GM23338 (cell line): ENCODE data around the gene TTC31. TPM values are rescaled to one million over a fixed set of nuclear protein-coding genes. Genes with fewer than 3 reads are reported as not detected.

Experiments used
- ATAC-seq: fragments of 200-7000 bp; cut with Tn5 transposase; 3 replicates; pipeline ENCODE4 v1.9.1; 2020
- DNase-seq: peaks from one replicate; pipeline ENCODE4 v3.0.0-alpha.2; 2015; ENCODE audit warnings: low spot score
- H2AFZ ChIP-seq: fragments of 200-600 bp; sonication (generic); 2 replicates; pipeline ENCODE4 v1.8.0; 2016; ENCODE audit warnings: antibody characterized with exemption, mild to moderate bottlenecking, moderate library complexity
- H3F3A ChIP-seq: fragments of 200-600 bp; sonication (generic); replicated peaks from 2 replicates; pipeline ENCODE4 v1.8.0; 2017; ENCODE audit warnings: antibody characterized with exemption, mixed run types, low read depth
- H3K27ac ChIP-seq: fragments of 200-600 bp; sonication (generic); 2 replicates; pipeline ENCODE4 v1.6.1; 2016; ENCODE audit warnings: low read depth
- H3K27me3 ChIP-seq: fragments of 200-600 bp; sonication (generic); 2 replicates; pipeline ENCODE4 v1.8.0; 2016; ENCODE audit warnings: mild to moderate bottlenecking, mixed run types, moderate library complexity; ENCODE audit not compliant: insufficient read depth
- H3K36me3 ChIP-seq: fragments of 200-600 bp; sonication (generic); 2 replicates; pipeline ENCODE4 v1.8.0; 2016; ENCODE audit warnings: mild to moderate bottlenecking; ENCODE audit not compliant: insufficient read depth
- H3K4me1 ChIP-seq: fragments of 200-600 bp; sonication (generic); 2 replicates; pipeline ENCODE4 v1.8.0; 2016; ENCODE audit warnings: mild to moderate bottlenecking, moderate library complexity; ENCODE audit not compliant: insufficient read depth
- H3K4me2 ChIP-seq: fragments of 200-600 bp; sonication (generic); 2 replicates; pipeline ENCODE4 v1.7.1; 2017; ENCODE audit warnings: mixed run types
- H3K4me3 ChIP-seq: fragments of 200-600 bp; sonication (generic); 2 replicates; pipeline ENCODE4 v1.6.1; 2016; ENCODE audit warnings: mixed run types
- H3K79me2 ChIP-seq: fragments of 200-600 bp; sonication (generic); replicated peaks from 2 replicates; pipeline ENCODE4 v1.8.0; 2017; ENCODE audit warnings: mild to moderate bottlenecking; ENCODE audit not compliant: insufficient read depth
- H3K9me2 ChIP-seq: fragments of 200-600 bp; sonication (generic); 2 replicates; pipeline ENCODE4 v1.8.0; 2017; ENCODE audit not compliant: insufficient read depth
- H4K20me1 ChIP-seq: fragments of 200-600 bp; sonication (generic); replicated peaks from 2 replicates; pipeline ENCODE4 v1.8.0; 2017; ENCODE audit warnings: mild to moderate bottlenecking; ENCODE audit not compliant: insufficient read depth
- H3K27ac Mint-ChIP-seq: 2 replicates; pipeline ENCODE4 v1.8.0; 2020; ENCODE audit warnings: inconsistent platforms, mild to moderate bottlenecking, moderate library complexity, mixed read lengths
- H3K27me3 Mint-ChIP-seq: 3 replicates; pipeline ENCODE4 v1.8.0; 2022; ENCODE audit warnings: low read depth, mild to moderate bottlenecking, moderate library complexity, mixed read lengths, inconsistent platforms; ENCODE audit not compliant: insufficient read depth, poor library complexity
- H3K36me3 Mint-ChIP-seq: 3 replicates; pipeline ENCODE4 v1.8.0; 2021; ENCODE audit warnings: low read depth, mild to moderate bottlenecking, inconsistent platforms, moderate library complexity, mixed read lengths
- H3K4me1 Mint-ChIP-seq: 3 replicates; pipeline ENCODE4 v1.8.0; 2020; ENCODE audit warnings: mild to moderate bottlenecking, inconsistent platforms, mixed read lengths
- H3K4me3 Mint-ChIP-seq: 3 replicates; pipeline ENCODE4 v1.8.0; 2021; ENCODE audit warnings: moderate library complexity, mild to moderate bottlenecking, inconsistent platforms, mixed read lengths
- H3K9me3 Mint-ChIP-seq: 3 replicates; pipeline ENCODE4 v1.8.0; 2020; ENCODE audit warnings: moderate library complexity, mild to moderate bottlenecking, inconsistent platforms, mixed read lengths
- CTCF ChIP-seq, 2 experiments: fragments of 200-600 bp in 1 of 2; sonication (generic) in 1 of 2; conservative IDR thresholded peaks; 2 replicates each; pipeline versions ENCODE4 v1.5.1 to v1.6.1; 2016 to 2017; ENCODE audit warnings: antibody characterized with exemption in 2 of 2, low read depth in 2 of 2, mild to moderate bottlenecking in 2 of 2, moderate library complexity in 1 of 2
- ETS1 ChIP-seq: IDR thresholded peaks from 2 replicates; pipeline ENCODE4 v1.6.1; 2016; ENCODE audit warnings: antibody characterized with exemption
- EZH2 ChIP-seq: fragments of 200-600 bp; sonication (generic); IDR thresholded peaks from one replicate; pipeline ENCODE4 v1.8.0; 2017; ENCODE audit warnings: antibody characterized with exemption, mild to moderate bottlenecking, low read depth; ENCODE audit not compliant: unreplicated experiment
- EZH2phosphoT487 ChIP-seq: fragments of 200-600 bp; sonication (generic); IDR thresholded peaks from one replicate; pipeline ENCODE4 v1.8.1; 2018; ENCODE audit warnings: antibody characterized with exemption; ENCODE audit not compliant: unreplicated experiment
- NANOG ChIP-seq: IDR thresholded peaks from 2 replicates; pipeline ENCODE4 v1.6.1; 2016; ENCODE audit warnings: antibody characterized with exemption, borderline replicate concordance
- POLR2AphosphoS5 ChIP-seq: IDR thresholded peaks from 2 replicates; pipeline ENCODE4 v1.6.1; 2016; ENCODE audit warnings: antibody characterized with exemption, low read depth
- REST ChIP-seq: IDR thresholded peaks from one replicate; pipeline ENCODE4 v1.6.1; 2018; ENCODE audit warnings: antibody characterized with exemption; ENCODE audit not compliant: unreplicated experiment
- ZNF114 ChIP-seq: fragments of 250-450 bp; sonication (Bioruptor Pico); IDR thresholded peaks from 2 replicates; pipeline ENCODE4 v1.5.0; 2020; ENCODE audit warnings: mild to moderate bottlenecking, moderate library complexity
- ZNF331 ChIP-seq: fragments of 250-450 bp; sonication (Bioruptor Pico); IDR thresholded peaks from 2 replicates; pipeline ENCODE4 v1.5.0; 2020; ENCODE audit warnings: low read depth, mild to moderate bottlenecking, moderate library complexity
- polyA plus RNA-seq: library from polyadenylated mRNA; unstranded; fragments of >200 nt; fragmentation: Nextera tagmentation; extraction: Ambion mirVana; gene quantifications from 2 replicates; pipeline ENCODE4 v1.2.1, GENCODE V29; 2016
- total RNA-seq: library from RNA; depleted of rRNA; stranded (reverse); fragments of >200 nt; shearing (Covaris generic); gene quantifications from 2 replicates; pipeline ENCODE4 v1.2.3, GENCODE V29; 2014

TTC31 gene
- total and polyA plus RNA-seq, 2 experiments from 2014 or later: 15.8 to 29.2 TPM

- peaks cover 40% of the 10 kb centered on the region for H3K4me1 Mint-ChIP-seq
- H3K27ac Mint-ChIP-seq: no peak overlapping the region
- Histone ChIP-seq H3K4me1 (peaks cover 35% of the 10 kb centered on the region), H3K4me3 (peak overlapping the region; percentile 50), H2AFZ (no peak overlapping the region; the same call in 1 of the 2 replicates), H4K20me1 (peaks cover 34% of the 10 kb centered on the region), H3K79me2 (peaks cover 60% of the 10 kb centered on the region), H3F3A (peaks cover 11% of the 10 kb centered on the region), H3K36me3 (no peaks in the 10 kb centered on the region), H3K27me3 (no peaks in the 10 kb centered on the region), H3K4me2 (peak overlapping the region; percentile 73), H3K9me2 (no peaks in the 10 kb centered on the region), H3K27ac (0 out of 2 replicates have a peak overlapping the region, but pooled peaks have one; percentile 45)
- H3K36me3 Mint-ChIP-seq: peaks cover 33% of the 10 kb centered on the region
- TF ChIP-seq CTCF (conservative IDR thresholded peaks at IDR 0.05; ENCODE audit: low read depth in 2 of 2) (no peak), REST (no peak), ETS1 (no peak), NANOG (no peak), ZNF331 (CRISPR knock-in tag) (no peak)
- H3K27me3 Mint-ChIP-seq: peaks cover 20% of the 10 kb centered on the region
- peak overlapping the region; percentile 9; the same call in 1 of the 3 replicates for H3K4me3 Mint-ChIP-seq
- ATAC-seq (no peak; the same call in 2 of the 3 replicates), DNase-seq (peak; percentile 66)
- no peaks in the 10 kb centered on the region for H3K9me3 Mint-ChIP-seq
Observed at GRCh38 chr2:74436848-74437695, 45.8 kb upstream of the TTC31 start.

- H3K27me3 Mint-ChIP-seq: peaks cover 23% of the 10 kb centered on the region
- H3K27ac ChIP-seq: no peak overlapping the region
- no peak for TF ChIP-seq ETS1
- no peak for TF ChIP-seq POLR2AphosphoS5
- TF ChIP-seq ZNF114: no peak
- no peak for TF ChIP-seq NANOG
- no peak for TF ChIP-seq EZH2
- TF ChIP-seq EZH2phosphoT487: no peak
- TF ChIP-seq CTCF (conservative IDR thresholded peaks at IDR 0.05; ENCODE audit: low read depth in 2 of 2): no peak
Observed at GRCh38 chr2:74438248-74438647, 44.6 kb upstream of the TTC31 start.

More at GRCh38 chr2:74438248-74438647, 44.6 kb upstream of the TTC31 start:
- no peaks in the 10 kb centered on the region for H3K9me3 Mint-ChIP-seq
- peaks cover 18% of the 10 kb centered on the region for H3F3A ChIP-seq
- H3K36me3 Mint-ChIP-seq: peaks cover 27% of the 10 kb centered on the region
- peaks cover 34% of the 10 kb centered on the region for H4K20me1 ChIP-seq
- H3K4me2 ChIP-seq: peak overlapping the region; percentile 48; the same call in 1 of the 2 replicates
- no peak overlapping the region for H2AFZ ChIP-seq
- peaks cover 60% of the 10 kb centered on the region for H3K79me2 ChIP-seq
- H3K27ac Mint-ChIP-seq: peak overlapping the region; percentile 64; the same call in 1 of the 2 replicates
- peak overlapping the region; percentile 98; the same call in 2 of the 3 replicates for H3K4me3 Mint-ChIP-seq
- no peaks in the 10 kb centered on the region for H3K36me3 ChIP-seq
- DNase-seq (no peak), ATAC-seq (no peak)
- no peaks in the 10 kb centered on the region for H3K9me2 ChIP-seq
- H3K4me1 Mint-ChIP-seq: peaks cover 40% of the 10 kb centered on the region
- peaks cover 35% of the 10 kb centered on the region for H3K4me1 ChIP-seq
- H3K27me3 ChIP-seq: no peaks in the 10 kb centered on the region
- 0 out of 2 replicates have a peak overlapping the region, but pooled peaks have one; percentile 30 for H3K4me3 ChIP-seq
